HG02588 (cell line): ENCODE results near the gene CHIC1.

ENCODE experiments used
- ATAC-seq: cut with Tn5 transposase; IDR thresholded peaks from one replicate; pipeline ENCODE4 v1.9.1; 2021; ENCODE audit warnings: mild to moderate bottlenecking, moderate library complexity; ENCODE audit not compliant: unreplicated experiment

The CHIC1 gene

DNA sequence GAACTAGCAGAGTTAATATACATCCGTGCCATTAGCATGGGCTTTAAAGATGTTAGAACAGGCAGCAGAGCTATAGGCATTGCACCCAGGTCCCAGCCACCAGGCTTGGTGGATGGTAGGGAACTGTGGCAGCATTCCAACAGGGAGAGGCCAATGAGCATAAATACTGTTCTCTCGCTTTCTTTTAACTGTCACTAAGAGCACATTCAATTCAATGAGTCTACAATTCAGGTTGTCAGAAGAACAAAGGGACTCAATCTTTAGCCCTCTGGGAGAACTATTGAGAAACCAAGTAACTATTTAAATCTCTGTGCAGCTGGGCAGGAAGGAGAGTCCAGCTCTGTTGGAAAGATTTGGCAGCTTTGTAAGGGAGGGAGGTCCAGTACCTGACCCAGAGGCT lies 165.6 kb downstream of the CHIC1 start:
- ATAC-seq: no peak
